HG03025 (cell line): ENCODE data around the gene SLC6A3.
"Not testable (repeated sequence)": the region's sequence is repeated elsewhere in the genome, so short reads cannot be mapped to it uniquely, and the experiment has no call there.

ENCODE experiments used
- ATAC-seq: cut with Tn5 transposase; IDR thresholded peaks from one replicate; pipeline ENCODE4 v1.9.1; 2021; ENCODE audit warnings: mild to moderate bottlenecking, moderate library complexity; ENCODE audit not compliant: unreplicated experiment, low FRiP score

SLC6A3 gene

GRCh38 chr5:1423901-1424603, 21.2 kb downstream of the SLC6A3 start:
- no peak for ATAC-seq

- not testable (repeated sequence) for ATAC-seq
These were observed 22.7 kb downstream of the SLC6A3 start for GRCh38 chr5:1422522-1422921.

GRCh38 chr5:1421521-1422341, 23.5 kb downstream of the SLC6A3 start:
- no peak for ATAC-seq

GRCh38 chr5:1420211-1421195, 24.7 kb downstream of the SLC6A3 start:
- ATAC-seq = no peak

GRCh38 chr5:1419476-1420210, 25.6 kb downstream of the SLC6A3 start:
- no peak for ATAC-seq

GRCh38 chr5:1418921-1419280, 26.3 kb downstream of the SLC6A3 start:
- no peak for ATAC-seq

GRCh38 chr5:1418238-1418920, 26.9 kb downstream of the SLC6A3 start:
- ATAC-seq = no peak

GRCh38 chr5:1417586-1418225, 27.5 kb downstream of the SLC6A3 start:
- no peak for ATAC-seq

- no peak for ATAC-seq
These were observed 28.3 kb downstream of the SLC6A3 start for GRCh38 chr5:1416856-1417469.

- no peak for ATAC-seq
These were observed 29.4 kb downstream of the SLC6A3 start for GRCh38 chr5:1415626-1416360.

GRCh38 chr5:1415059-1415425, 30.2 kb downstream of the SLC6A3 start:
- ATAC-seq = no peak

GRCh38 chr5:1414311-1415058, 30.8 kb downstream of the SLC6A3 start:
- no peak for ATAC-seq

GRCh38 chr5:1413611-1414241, 31.5 kb downstream of the SLC6A3 start:
- no peak for ATAC-seq

GRCh38 chr5:1413211-1413610, 32.0 kb downstream of the SLC6A3 start:
- no peak for ATAC-seq

- ATAC-seq = no peak
These were observed 32.6 kb downstream of the SLC6A3 start for GRCh38 chr5:1412621-1413020.

GRCh38 chr5:1412163-1412562, 33.1 kb downstream of the SLC6A3 start:
- ATAC-seq = no peak

- ATAC-seq = no peak
These were observed 34.1 kb downstream of the SLC6A3 start for GRCh38 chr5:1411099-1411498.
